Nephron (organoid): ENCODE measurements around the gene ABAT.
A peak's percentile ranks its signal among the peaks of the same experiment; 100 is the strongest.

Experiments used
- H3K27ac Mint-ChIP-seq, 3 experiments: 2 replicates each; pipeline ENCODE4 v1.8.0; 2020; ENCODE audit warnings: mixed read lengths in 3 of 3, mild to moderate bottlenecking in 2 of 3, moderate library complexity in 1 of 3
- H3K27me3 Mint-ChIP-seq: 2 replicates; pipeline ENCODE4 v1.8.0; 2021; ENCODE audit warnings: low read depth, mild to moderate bottlenecking, moderate library complexity, mixed read lengths
- H3K36me3 Mint-ChIP-seq: 2 replicates; pipeline ENCODE4 v1.8.0; 2020; ENCODE audit warnings: low read depth, mixed read lengths
- H3K4me1 Mint-ChIP-seq: 2 replicates; pipeline ENCODE4 v1.8.0; 2020; ENCODE audit warnings: mixed read lengths
- H3K4me3 Mint-ChIP-seq, 3 experiments: 2 replicates each; pipeline ENCODE4 v1.8.0; 2020; ENCODE audit warnings: mild to moderate bottlenecking in 3 of 3, mixed read lengths in 3 of 3, moderate library complexity in 2 of 3
- H3K9me3 Mint-ChIP-seq: 2 replicates; pipeline ENCODE4 v1.8.0; 2020; ENCODE audit warnings: mixed read lengths
- CTCF ChIP-seq, 3 experiments: fragments of 200-600 bp; sonication (generic); IDR thresholded peaks; one replicate each; pipeline ENCODE4 v1.5.0; 2021; ENCODE audit warnings: antibody characterized with exemption in 3 of 3; ENCODE audit not compliant: unreplicated experiment in 3 of 3

ABAT gene

GRCh38 chr16:8822403-8822802, 148.0 kb downstream of the ABAT start:
- Mint-ChIP-seq H3K9me3 (no peaks in the 10 kb centered on the region), H3K27me3 (no peaks in the 10 kb centered on the region)

DNA sequence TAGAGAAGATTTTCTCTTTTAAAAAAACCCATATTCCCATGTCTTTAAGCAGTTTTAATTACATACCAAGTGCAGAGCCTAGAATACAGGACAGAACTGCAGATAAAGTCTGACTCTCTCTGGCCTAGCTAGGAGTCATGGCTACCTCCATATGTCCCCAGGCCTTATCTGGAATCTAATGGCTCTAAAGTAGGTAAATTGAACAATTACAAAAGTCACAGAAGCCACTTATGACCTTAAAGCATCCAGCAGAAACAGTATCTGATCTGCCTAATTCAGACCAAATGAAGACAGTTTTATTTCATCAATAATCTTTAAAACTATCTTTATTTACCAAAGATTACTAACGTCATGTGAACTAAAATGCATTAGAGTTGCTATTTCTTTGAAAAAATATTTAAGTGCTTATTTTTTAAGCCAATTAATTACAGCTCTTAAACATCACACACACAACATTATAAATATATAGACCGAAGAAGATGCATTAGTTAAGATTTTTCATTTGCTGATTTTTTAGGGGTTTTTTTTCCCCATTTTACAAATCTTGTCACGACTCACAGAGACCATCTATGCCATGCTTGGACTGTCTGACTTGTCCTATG, 152.0 kb downstream of the ABAT start:
- H3K4me1 Mint-ChIP-seq, result no peaks in the 10 kb centered on the region
- TF ChIP-seq CTCF (IDR thresholded peaks at IDR 0.05; ENCODE audit: unreplicated experiment in 3 of 3), result no peak
- peaks cover 45% of the 10 kb centered on the region for H3K36me3 Mint-ChIP-seq
- H3K27me3 Mint-ChIP-seq, result no peaks in the 10 kb centered on the region
- no peak overlapping the region for H3K27ac Mint-ChIP-seq
- no peaks in the 10 kb centered on the region for H3K9me3 Mint-ChIP-seq
- H3K4me3 Mint-ChIP-seq, result no peak overlapping the region

More at GRCh38 chr16:8822403-8822802, 148.0 kb downstream of the ABAT start:
- TF ChIP-seq CTCF (IDR thresholded peaks at IDR 0.05; ENCODE audit: unreplicated experiment in 3 of 3), result no peak
- peak overlapping the region in 1 of 3 experiments; percentile 50 for H3K27ac Mint-ChIP-seq
- no peak overlapping the region for H3K4me3 Mint-ChIP-seq
- no peaks in the 10 kb centered on the region for H3K4me1 Mint-ChIP-seq
- peaks cover 63% of the 10 kb centered on the region for H3K36me3 Mint-ChIP-seq

DNA sequence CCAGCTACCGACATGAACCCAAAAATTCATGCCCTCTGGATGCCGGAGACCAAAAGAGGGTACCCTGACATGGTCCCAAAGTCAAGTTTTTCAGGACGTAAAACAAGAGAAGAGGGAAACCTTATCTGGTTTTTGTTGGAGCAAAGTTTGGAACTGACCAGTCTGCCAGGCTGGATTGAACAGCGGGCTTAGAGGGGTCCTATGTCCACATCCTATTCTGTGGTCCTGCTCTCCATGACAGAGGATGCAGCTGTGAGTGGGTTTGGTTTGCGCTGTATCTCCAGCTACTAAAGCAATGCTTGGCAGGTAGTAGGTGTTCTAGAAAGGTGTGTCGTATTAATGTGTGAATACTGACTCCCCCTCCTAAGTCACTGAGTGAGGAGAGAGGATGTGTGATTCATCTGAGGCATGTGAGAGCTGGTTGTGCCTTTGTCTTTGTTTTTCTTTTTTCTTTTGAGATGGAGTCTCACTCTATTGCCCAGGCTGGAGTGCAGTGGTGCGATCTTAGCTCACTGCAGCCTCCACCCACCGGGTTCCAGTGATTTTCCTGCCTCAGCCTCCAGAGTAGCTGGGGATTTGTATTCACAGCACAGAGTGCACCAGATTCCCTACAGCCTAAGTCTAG, 154.2 kb downstream of the ABAT start:
- Mint-ChIP-seq H3K4me3 (no peak overlapping the region), H3K36me3 (peaks cover 33% of the 10 kb centered on the region), H3K27ac (no peak overlapping the region), H3K27me3 (no peaks in the 10 kb centered on the region), H3K9me3 (no peaks in the 10 kb centered on the region), H3K4me1 (peaks cover 5% of the 10 kb centered on the region)
- no peak for TF ChIP-seq CTCF (IDR thresholded peaks at IDR 0.05; ENCODE audit: unreplicated experiment in 3 of 3)

- TF ChIP-seq CTCF (IDR thresholded peaks at IDR 0.05; ENCODE audit: unreplicated experiment in 3 of 3), result no peak
- peaks cover 19% of the 10 kb centered on the region for H3K36me3 Mint-ChIP-seq
- no peak overlapping the region for H3K27ac Mint-ChIP-seq
- H3K27me3 Mint-ChIP-seq, result no peaks in the 10 kb centered on the region
- peaks cover 5% of the 10 kb centered on the region for H3K4me1 Mint-ChIP-seq
- H3K9me3 Mint-ChIP-seq, result no peaks in the 10 kb centered on the region
- H3K4me3 Mint-ChIP-seq, result no peak overlapping the region
Measured at GRCh38 chr16:8831450-8831849, 157.0 kb downstream of the ABAT start.

DNA sequence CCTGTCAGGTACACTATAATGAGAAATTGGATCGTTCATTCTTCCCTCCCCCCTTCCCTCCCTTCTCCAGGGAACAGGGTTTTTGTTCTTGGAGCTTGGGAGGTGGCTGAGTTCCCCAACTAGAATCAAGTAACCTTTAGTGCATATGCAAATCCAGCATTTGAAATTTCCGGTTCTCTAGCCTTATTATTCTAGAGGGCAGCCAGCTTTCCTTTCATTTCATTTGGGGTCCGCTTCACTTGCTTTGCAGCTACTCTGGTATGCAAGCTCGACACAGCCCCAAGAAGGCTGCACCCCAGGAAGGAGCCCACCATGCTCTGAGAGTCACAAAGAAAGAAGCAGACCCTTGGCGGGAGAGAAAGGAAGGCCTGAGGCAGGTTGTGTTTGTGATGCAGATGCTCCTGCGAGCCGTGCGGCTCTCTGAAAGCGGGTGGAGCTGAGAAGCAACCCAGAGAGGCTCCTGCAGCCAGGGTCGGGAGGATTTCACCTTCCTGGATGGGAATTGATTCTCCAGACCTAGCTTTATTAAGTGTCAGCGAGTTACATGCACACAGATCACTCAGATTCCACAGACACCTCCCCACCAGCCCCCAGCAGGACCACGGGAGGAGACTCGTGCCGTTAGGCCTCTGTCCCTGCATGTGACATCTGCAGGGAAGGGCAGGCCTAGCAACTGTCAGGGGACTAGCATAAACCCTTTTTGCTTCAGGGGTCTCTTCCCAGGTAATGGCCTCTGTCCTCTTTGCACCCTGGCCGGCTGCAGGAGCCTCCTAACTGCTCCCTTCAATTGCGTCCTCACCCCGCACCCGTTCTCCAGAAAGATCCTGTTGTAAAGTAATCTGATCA, 157.7 kb downstream of the ABAT start:
- TF ChIP-seq CTCF (IDR thresholded peaks at IDR 0.05; ENCODE audit: unreplicated experiment in 3 of 3), result no peak
- Mint-ChIP-seq H3K27me3 (no peaks in the 10 kb centered on the region), H3K4me3 (no peak overlapping the region)

More for the DNA sequence above, 157.7 kb downstream of the ABAT start:
- H3K36me3 Mint-ChIP-seq, result peaks cover 19% of the 10 kb centered on the region
- H3K4me1 Mint-ChIP-seq, result peaks cover 5% of the 10 kb centered on the region
- H3K9me3 Mint-ChIP-seq, result no peaks in the 10 kb centered on the region
- H3K27ac Mint-ChIP-seq, result no peak overlapping the region
